ENCODE data around the gene SORL1-AS1.
A peak's percentile ranks its signal among the peaks of the same experiment; 100 is the strongest.

SORL1-AS1 gene

GRCh38 chr11:121451178-121451985, 1.4 kb downstream of the SORL1-AS1 start:
- DNase-seq: no peak

GRCh38 chr11:121450401-121450800, 2.4 kb downstream of the SORL1-AS1 start:
- DNase-seq: no peak

- DNase-seq: no peak
These were observed 3.1 kb downstream of the SORL1-AS1 start for GRCh38 chr11:121449626-121450025.

- no peak for DNase-seq
These were observed 3.6 kb downstream of the SORL1-AS1 start for GRCh38 chr11:121449123-121449522.

GRCh38 chr11:121448431-121448941, 4.3 kb downstream of the SORL1-AS1 start:
- no peak for DNase-seq

- DNase-seq: no peak
These were observed 4.8 kb downstream of the SORL1-AS1 start for GRCh38 chr11:121448011-121448410.

GRCh38 chr11:121446752-121447156, 6.0 kb downstream of the SORL1-AS1 start:
- DNase-seq: peak; percentile 40

GRCh38 chr11:121445071-121445768, 7.5 kb downstream of the SORL1-AS1 start:
- no peak for DNase-seq

GRCh38 chr11:121444526-121444925, 8.2 kb downstream of the SORL1-AS1 start:
- DNase-seq: no peak

- DNase-seq: no peak
These were observed 9.0 kb downstream of the SORL1-AS1 start for GRCh38 chr11:121443688-121444275.

GRCh38 chr11:121441521-121441920, 11.2 kb downstream of the SORL1-AS1 start:
- no peak for DNase-seq

GRCh38 chr11:121439759-121440158, 13.0 kb downstream of the SORL1-AS1 start:
- DNase-seq: no peak

GRCh38 chr11:121439337-121439736, 13.4 kb downstream of the SORL1-AS1 start:
- no peak for DNase-seq

GRCh38 chr11:121437686-121438078, 15.1 kb downstream of the SORL1-AS1 start:
- no peak for DNase-seq

- DNase-seq: no peak
These were observed 15.6 kb downstream of the SORL1-AS1 start for GRCh38 chr11:121437018-121437685.

GRCh38 chr11:121435551-121436511, 16.9 kb downstream of the SORL1-AS1 start:
- DNase-seq: no peak

- DNase-seq: no peak
These were observed 17.6 kb downstream of the SORL1-AS1 start for GRCh38 chr11:121435132-121435531.

- DNase-seq: no peak
These were observed 20.8 kb downstream of the SORL1-AS1 start for GRCh38 chr11:121431820-121432526.

GRCh38 chr11:121429556-121429955, 23.2 kb downstream of the SORL1-AS1 start:
- DNase-seq: no peak

GRCh38 chr11:121427400-121427744, 25.4 kb downstream of the SORL1-AS1 start:
- DNase-seq: no peak

Data from NCI-H1436 (cell line).